CD14-positive monocyte (primary cell): ENCODE data around the gene ASMTL. TPM values are rescaled to one million over a fixed set of nuclear protein-coding genes. Genes with fewer than 3 reads are reported as not detected.

Experiments
- DNase-seq, 3 donors: peaks; one replicate each; pipeline ENCODE4 v3.0.0-alpha.2; 2011 to 2022
- H2AFZ ChIP-seq: 2 replicates; pipeline ENCODE4 v1.6.0; 2012; ENCODE audit warnings: mild to moderate bottlenecking, low read depth, low read length, inconsistent platforms; ENCODE audit not compliant: insufficient read depth, poor library complexity, severe bottlenecking
- H3K27ac ChIP-seq, 2 donors: 1 replicate in 1 of 2; 2 replicates in 1 of 2; pipeline ENCODE4 v1.5.1; 2012 to 2013; ENCODE audit warnings: low read length in 2 of 2, control low read depth in 1 of 2, inconsistent platforms in 1 of 2, low read depth in 1 of 2, mild to moderate bottlenecking in 1 of 2
- H3K27me3 ChIP-seq, 2 donors: one replicate each; pipeline versions ENCODE4 v1.6.0 to v1.6.1; 2011 to 2013; ENCODE audit warnings: low read length in 2 of 2; ENCODE audit not compliant: control insufficient read depth in 2 of 2, insufficient read depth in 2 of 2
- H3K36me3 ChIP-seq, 2 donors: replicated peaks in 1 of 2; 1 replicate in 1 of 2; 2 replicates in 1 of 2; pipeline versions ENCODE4 v1.5.1 to v1.6.1; 2012 to 2013; ENCODE audit warnings: low read length in 2 of 2, control low read depth in 1 of 2, inconsistent platforms in 1 of 2, mild to moderate bottlenecking in 1 of 2; ENCODE audit not compliant: insufficient read depth in 2 of 2, control insufficient read depth in 1 of 2
- H3K4me1 ChIP-seq, 2 donors: 1 replicate in 1 of 2; 2 replicates in 1 of 2; pipeline versions ENCODE4 v1.5.1 to v1.6.1; 2012 to 2013; ENCODE audit warnings: low read length in 2 of 2, control low read depth in 1 of 2, inconsistent platforms in 1 of 2, mild to moderate bottlenecking in 1 of 2, moderate library complexity in 1 of 2; ENCODE audit not compliant: insufficient read depth in 2 of 2, control insufficient read depth in 1 of 2
- H3K4me2 ChIP-seq: replicated peaks from 2 replicates; pipeline ENCODE3; 2012; ENCODE audit warnings: low read length, moderate library complexity, mild to moderate bottlenecking; ENCODE audit not compliant: poor library complexity, severe bottlenecking; ENCODE audit errors: extremely low read depth
- H3K4me3 ChIP-seq, 3 experiments: fragments of 200-600 bp in 1 of 3; sonication (generic) in 1 of 3; replicated peaks in 1 of 3; 1 replicate in 2 of 3; 2 replicates in 1 of 3; pipeline ENCODE4 v1.5.1; 2011 to 2013; ENCODE audit warnings: low read length in 3 of 3, mild to moderate bottlenecking in 3 of 3, control low read depth in 2 of 3, low read depth in 2 of 3, inconsistent platforms in 1 of 3, moderate library complexity in 1 of 3
- H3K79me2 ChIP-seq: 2 replicates; pipeline ENCODE4 v1.6.0; 2012; ENCODE audit warnings: mild to moderate bottlenecking, control low read depth, inconsistent platforms, low read length, moderate library complexity; ENCODE audit not compliant: insufficient read depth
- H3K9ac ChIP-seq: 2 replicates; pipeline ENCODE4 v1.6.0; 2017; ENCODE audit warnings: low read length, mild to moderate bottlenecking; ENCODE audit not compliant: insufficient read depth, poor library complexity, severe bottlenecking
- H3K9me3 ChIP-seq, 2 donors: replicated peaks in 1 of 2; 1 replicate in 1 of 2; 2 replicates in 1 of 2; pipeline versions ENCODE4 v1.5.1 to v1.6.1; 2012 to 2013; ENCODE audit warnings: low read length in 2 of 2, control low read depth in 1 of 2; ENCODE audit not compliant: control insufficient read depth in 1 of 2, insufficient read depth in 1 of 2
- H4K20me1 ChIP-seq: 2 replicates; pipeline ENCODE4 v1.6.0; 2012; ENCODE audit warnings: mild to moderate bottlenecking, low read length, control low read depth, moderate library complexity; ENCODE audit not compliant: insufficient read depth
- H3K27ac Mint-ChIP-seq, 7 donors: one replicate each; pipeline ENCODE4 v1.8.0; 2020; ENCODE audit warnings: mild to moderate bottlenecking in 7 of 7, mixed read lengths in 7 of 7, moderate library complexity in 6 of 7, inconsistent platforms in 2 of 7
- H3K27me3 Mint-ChIP-seq, 3 donors: one replicate each; pipeline ENCODE4 v1.8.0; 2021 to 2022; ENCODE audit warnings: low read depth in 3 of 3, mild to moderate bottlenecking in 3 of 3, mixed read lengths in 3 of 3, moderate library complexity in 3 of 3, inconsistent platforms in 1 of 3
- H3K36me3 Mint-ChIP-seq, 2 donors: one replicate each; pipeline ENCODE4 v1.8.0; 2020; ENCODE audit warnings: mixed read lengths in 2 of 2, inconsistent platforms in 1 of 2, mild to moderate bottlenecking in 1 of 2
- H3K4me1 Mint-ChIP-seq: one replicate; pipeline ENCODE4 v1.8.0; 2020; ENCODE audit warnings: mild to moderate bottlenecking, mixed read lengths
- H3K4me3 Mint-ChIP-seq, 2 donors: one replicate each; pipeline ENCODE4 v1.8.0; 2020; ENCODE audit warnings: mild to moderate bottlenecking in 2 of 2, mixed read lengths in 2 of 2, moderate library complexity in 1 of 2
- H3K9me3 Mint-ChIP-seq, 7 donors: one replicate each; pipeline ENCODE4 v1.8.0; 2020 to 2022; ENCODE audit warnings: mixed read lengths in 7 of 7, mild to moderate bottlenecking in 6 of 7, moderate library complexity in 6 of 7, inconsistent platforms in 2 of 7
- WGBS: methylation state at CpG from one replicate; pipeline ENCODE4 v1.1.5; 2013; ENCODE audit warnings: missing lambda C conversion rate; ENCODE audit not compliant: insufficient coverage; 5-methylcytosine and 5-hydroxymethylcytosine counted together
- intact Hi-C, 2 donors: fragments of 100-400 bp; cut with micrococcal nuclease; formaldehyde crosslinking; loops; one replicate each; pipeline versions ENCODE4 v1.15.0 to v1.15.1; 2023
- polyA plus RNA-seq, 3 donors: library from polyadenylated mRNA; depleted of rRNA in 1 of 3; unstranded in 2 of 3; stranded (reverse) in 1 of 3; fragments of 300-500 nt in 2 of 3; fragments of >200 nt in 1 of 3; fragmentation: Illumina TruSeq in 2 of 3; gene quantifications; 1 replicate in 2 of 3; 2 replicates in 1 of 3; pipeline ENCODE4 v1.2.3, GENCODE V29; 2012 to 2021
- TF ChIP-seq, protein P1 (sequence below): fragments of 200-600 bp; IDR thresholded peaks from one replicate; pipeline ENCODE4 v1.8.0; 2022; ENCODE audit warnings: antibody characterized with exemption, mild to moderate bottlenecking

Gene ASMTL
- polyA plus RNA-seq, 3 donors = 19.0 to 31.5 (median 31.0) TPM

DNA sequence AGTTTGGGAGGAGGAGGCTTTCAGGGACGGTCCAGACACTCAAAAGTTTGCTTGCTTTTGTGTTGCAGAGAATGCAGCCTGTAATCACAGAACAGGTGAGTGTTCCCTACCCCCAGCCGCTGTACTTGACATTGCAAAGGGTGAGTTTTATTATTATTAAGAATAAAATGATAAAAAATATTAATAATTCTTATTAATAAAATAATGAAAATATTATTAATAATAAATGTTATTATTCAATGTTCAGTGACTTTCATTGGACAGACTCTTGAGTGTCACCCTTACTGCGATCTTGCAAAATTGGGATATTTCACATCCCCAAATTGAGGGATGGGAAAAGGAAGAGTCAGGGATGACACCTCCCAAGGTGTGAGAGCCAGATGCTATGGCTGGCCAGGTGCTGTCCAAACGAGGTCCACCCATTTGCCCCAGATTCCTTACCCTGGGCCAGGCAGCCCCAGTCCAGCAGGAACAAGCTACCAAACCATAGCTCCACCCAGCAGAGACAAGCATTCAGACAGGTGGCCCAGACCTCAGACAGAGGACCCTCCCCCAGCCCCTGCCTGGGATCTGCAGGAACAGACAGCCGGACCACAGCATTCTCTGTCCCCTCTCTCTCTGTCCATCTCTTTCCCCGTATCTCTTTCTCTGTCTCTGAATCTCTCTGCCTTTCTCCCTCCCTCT lies 93.8 kb downstream of the ASMTL start:
- Histone ChIP-seq H3K4me1 (peaks cover 0 to 6% of the 10 kb centered on the region in 2 donors), H3K9ac (no peak overlapping the region), H2AFZ (no peak overlapping the region), H3K27me3 (no peaks in the 10 kb centered on the region), H3K9me3 (peaks cover 8 to 9% of the 10 kb centered on the region in 2 donors), H3K4me2 (no peak overlapping the region), H3K79me2 (no peaks in the 10 kb centered on the region), H3K36me3 (peaks cover 10 to 19% of the 10 kb centered on the region in 2 donors), H3K4me3 (no peak overlapping the region), H4K20me1 (no peaks in the 10 kb centered on the region), H3K27ac (no peak overlapping the region)
- Mint-ChIP-seq H3K36me3 (peaks cover 34 to 47% of the 10 kb centered on the region in 2 donors), H3K27ac (peak overlapping the region in 4 of 7 donors; percentile 18 to 79 (median 58)), H3K4me1 (peaks cover 3% of the 10 kb centered on the region), H3K27me3 (peaks cover 3 to 6% (median 5%) of the 10 kb centered on the region in 3 donors), H3K4me3 (no peak overlapping the region), H3K9me3 (peaks cover 3 to 12% (median 10%) of the 10 kb centered on the region in 7 donors)
- TF ChIP-seq, protein P1, sequence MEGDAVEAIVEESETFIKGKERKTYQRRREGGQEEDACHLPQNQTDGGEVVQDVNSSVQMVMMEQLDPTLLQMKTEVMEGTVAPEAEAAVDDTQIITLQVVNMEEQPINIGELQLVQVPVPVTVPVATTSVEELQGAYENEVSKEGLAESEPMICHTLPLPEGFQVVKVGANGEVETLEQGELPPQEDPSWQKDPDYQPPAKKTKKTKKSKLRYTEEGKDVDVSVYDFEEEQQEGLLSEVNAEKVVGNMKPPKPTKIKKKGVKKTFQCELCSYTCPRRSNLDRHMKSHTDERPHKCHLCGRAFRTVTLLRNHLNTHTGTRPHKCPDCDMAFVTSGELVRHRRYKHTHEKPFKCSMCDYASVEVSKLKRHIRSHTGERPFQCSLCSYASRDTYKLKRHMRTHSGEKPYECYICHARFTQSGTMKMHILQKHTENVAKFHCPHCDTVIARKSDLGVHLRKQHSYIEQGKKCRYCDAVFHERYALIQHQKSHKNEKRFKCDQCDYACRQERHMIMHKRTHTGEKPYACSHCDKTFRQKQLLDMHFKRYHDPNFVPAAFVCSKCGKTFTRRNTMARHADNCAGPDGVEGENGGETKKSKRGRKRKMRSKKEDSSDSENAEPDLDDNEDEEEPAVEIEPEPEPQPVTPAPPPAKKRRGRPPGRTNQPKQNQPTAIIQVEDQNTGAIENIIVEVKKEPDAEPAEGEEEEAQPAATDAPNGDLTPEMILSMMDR = no peak
- 100% methylated on average over 3 of the region's 6 CpGs for WGBS
- no peak for DNase-seq
- intact Hi-C loops = loop anchor here in 1 of 2 donors (5.0 kb wide), 1 partner anchor 67 kb away; no protein-coding TSS in a partner anchor

DNA sequence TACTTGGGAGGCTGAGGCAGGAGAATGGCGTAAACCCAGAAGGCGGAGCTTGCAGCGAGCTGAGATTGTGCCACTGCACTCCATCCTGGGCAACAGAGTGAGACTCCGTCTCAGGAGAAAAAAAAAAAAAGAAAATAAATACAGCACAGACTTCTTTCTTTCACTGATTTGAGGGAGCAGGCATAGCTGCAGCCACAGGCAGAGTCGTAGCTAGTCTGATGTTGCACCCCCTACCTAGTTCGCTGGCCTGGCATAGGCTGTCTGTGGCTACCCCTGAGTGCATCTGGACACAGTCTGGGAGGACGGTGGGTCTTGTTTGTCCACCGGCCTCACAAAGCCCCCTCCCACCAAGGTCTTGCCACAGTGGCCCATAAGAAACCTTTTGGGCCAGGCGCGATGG lies 94.7 kb downstream of the ASMTL start:
- 98% methylated on average over 6 of the region's 10 CpGs for WGBS
- H3K9me3 ChIP-seq = peaks cover 8 to 14% of the 10 kb centered on the region in 2 donors
- no peak for DNase-seq
- H3K27me3 ChIP-seq = no peaks in the 10 kb centered on the region
- no peak overlapping the region for H3K4me2 ChIP-seq
- no peak overlapping the region for H3K4me3 ChIP-seq
- no peaks in the 10 kb centered on the region for H4K20me1 ChIP-seq
- H3K27me3 Mint-ChIP-seq = peaks cover 3 to 6% (median 5%) of the 10 kb centered on the region in 3 donors
- H3K4me1 ChIP-seq = peaks cover 0 to 6% of the 10 kb centered on the region in 2 donors
- intact Hi-C loops = loop anchor here in 1 of 2 donors (5.0 kb wide), 1 partner anchor 66 kb away; no protein-coding TSS in a partner anchor
- H3K79me2 ChIP-seq = no peaks in the 10 kb centered on the region
- no peak overlapping the region for H3K4me3 Mint-ChIP-seq
- peak overlapping the region in 1 of 7 donors; percentile 31 for H3K27ac Mint-ChIP-seq
- H2AFZ ChIP-seq = no peak overlapping the region
- H3K36me3 ChIP-seq = peaks cover 6 to 19% of the 10 kb centered on the region in 2 donors
- peaks cover 31 to 41% of the 10 kb centered on the region in 2 donors for H3K36me3 Mint-ChIP-seq
- H3K9me3 Mint-ChIP-seq = peaks cover 3 to 12% (median 10%) of the 10 kb centered on the region in 7 donors
- no peak overlapping the region for H3K27ac ChIP-seq
- peaks cover 3% of the 10 kb centered on the region for H3K4me1 Mint-ChIP-seq
- TF ChIP-seq, protein P1 = no peak
- no peak overlapping the region for H3K9ac ChIP-seq
